Esophagus muscularis mucosa (tissue), 4 donors: Measurements from ENCODE around the gene LPIN2. TPM values are rescaled to one million over a fixed set of nuclear protein-coding genes. Genes with fewer than 3 reads are reported as not detected.
A peak's percentile ranks its signal among the peaks of the same experiment; 100 is the strongest.

Source experiments
- DNase-seq: peaks from one replicate; pipeline ENCODE4 v3.0.0-alpha.2; 2017; ENCODE audit errors: extremely low spot score
- H3K27ac ChIP-seq, 4 donors: fragments of 200-600 bp; sonication (generic); replicated peaks in 1 of 4; 1 replicate in 3 of 4; 2 replicates in 1 of 4; pipeline ENCODE4 v1.5.1; 2016 to 2019; ENCODE audit warnings: mild to moderate bottlenecking in 1 of 4
- H3K27me3 ChIP-seq, 4 donors: fragments of 200-600 bp; sonication (generic); one replicate each; pipeline versions ENCODE4 v1.5.1 to v1.6.0; 2016 to 2019
- H3K36me3 ChIP-seq, 4 donors: fragments of 200-600 bp; sonication (generic); one replicate each; pipeline ENCODE4 v1.5.1; 2016 to 2019
- H3K4me1 ChIP-seq, 4 donors: fragments of 200-600 bp; sonication (generic); one replicate each; pipeline ENCODE4 v1.5.1; 2016 to 2019
- H3K4me3 ChIP-seq, 4 donors: fragments of 200-600 bp; sonication (generic); 1 replicate in 2 of 4; 2 replicates in 2 of 4; pipeline ENCODE4 v1.5.1; 2016 to 2019; ENCODE audit warnings: mild to moderate bottlenecking in 4 of 4, moderate library complexity in 1 of 4
- H3K9me3 ChIP-seq, 4 donors: fragments of 200-600 bp; sonication (generic); 1 replicate in 3 of 4; 2 replicates in 1 of 4; pipeline ENCODE4 v1.5.1; 2016 to 2019
- EP300 ChIP-seq: sonication (generic); formaldehyde crosslinking; IDR thresholded peaks from one replicate; pipeline ENCODE4 v1.6.1; 2017; ENCODE audit warnings: antibody characterized with exemption
- POLR2A ChIP-seq: fragments of 450-650 bp; IDR thresholded peaks from one replicate; pipeline ENCODE4 v1.6.1; 2017; ENCODE audit warnings: antibody characterized with exemption, moderate library complexity, mild to moderate bottlenecking, low read depth
- POLR2AphosphoS5 ChIP-seq, 2 donors: sonication (generic); formaldehyde crosslinking; IDR thresholded peaks; one replicate each; pipeline ENCODE4 v1.6.1; 2017; ENCODE audit warnings: antibody characterized with exemption in 2 of 2
- WGBS: methylation state at CpG from one replicate; pipeline ENCODE4 v1.1.5; 2018; 5-methylcytosine and 5-hydroxymethylcytosine counted together
- intact Hi-C: fragments of 100-400 bp; cut with DNase I; formaldehyde crosslinking; loops from one replicate; pipeline ENCODE4 v1.15.1; 2023
- total RNA-seq, 4 donors: library from RNA; depleted of rRNA; stranded (reverse); fragments of >200 nt; gene quantifications; one replicate each; pipeline versions ENCODE4 v1.1.0 to v1.2.1, GENCODE V29; 2016
- TF ChIP-seq, protein P1 (sequence below), 3 experiments: fragments of 200-600 bp in 2 of 3; fragments of 450-650 bp in 1 of 3; sonication (generic) in 2 of 3; IDR thresholded peaks; one replicate each; pipeline ENCODE4 v1.5.1; 2017 to 2019; ENCODE audit warnings: antibody characterized with exemption in 3 of 3, mild to moderate bottlenecking in 2 of 3, moderate library complexity in 1 of 3

Gene LPIN2
- total RNA-seq, 4 donors from 2014 or later = 15.4 to 26.9 (median 24.8) TPM

DNA sequence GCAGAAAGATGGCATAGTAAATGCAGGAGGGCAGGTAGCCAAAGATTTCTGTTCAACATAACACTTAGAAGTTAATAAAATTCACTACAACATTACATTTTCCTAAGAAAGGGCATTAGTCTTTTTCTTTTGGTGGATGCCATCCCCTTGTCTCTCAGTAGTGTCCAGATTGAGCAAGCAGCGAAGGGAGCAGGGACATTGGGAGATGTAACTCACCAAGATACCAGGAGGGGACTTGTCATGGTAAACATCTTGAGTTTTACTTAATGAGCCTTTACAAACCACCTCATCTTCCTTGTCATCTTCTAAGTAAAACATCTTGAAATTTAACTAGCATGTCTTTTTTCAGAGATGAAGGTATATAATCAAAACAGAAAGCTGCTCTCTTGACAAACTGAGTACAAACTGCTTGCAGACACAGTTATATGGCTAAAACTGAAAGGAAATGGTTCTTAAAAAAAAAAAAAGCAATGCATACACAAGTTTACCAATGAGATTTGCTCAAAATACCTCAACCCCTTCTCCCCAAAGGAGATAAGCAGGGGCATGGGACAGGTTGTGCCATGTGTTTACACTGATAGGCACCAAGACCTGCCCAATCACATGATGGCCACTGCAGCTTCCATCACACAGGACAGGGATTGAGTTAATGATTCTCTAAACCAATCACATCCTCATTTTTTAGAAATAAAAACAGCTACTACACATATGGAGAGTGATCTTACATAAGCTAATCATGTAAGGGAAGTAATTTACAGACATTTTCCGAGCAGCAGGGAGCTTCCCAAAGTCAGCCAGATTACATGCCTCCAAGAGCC, 30.3 kb downstream of the LPIN2 start:
- no peak for TF ChIP-seq POLR2AphosphoS5 (IDR thresholded peaks at IDR 0.05)
- no peak for TF ChIP-seq POLR2A
- no peak for TF ChIP-seq EP300
- TF ChIP-seq, protein P1, sequence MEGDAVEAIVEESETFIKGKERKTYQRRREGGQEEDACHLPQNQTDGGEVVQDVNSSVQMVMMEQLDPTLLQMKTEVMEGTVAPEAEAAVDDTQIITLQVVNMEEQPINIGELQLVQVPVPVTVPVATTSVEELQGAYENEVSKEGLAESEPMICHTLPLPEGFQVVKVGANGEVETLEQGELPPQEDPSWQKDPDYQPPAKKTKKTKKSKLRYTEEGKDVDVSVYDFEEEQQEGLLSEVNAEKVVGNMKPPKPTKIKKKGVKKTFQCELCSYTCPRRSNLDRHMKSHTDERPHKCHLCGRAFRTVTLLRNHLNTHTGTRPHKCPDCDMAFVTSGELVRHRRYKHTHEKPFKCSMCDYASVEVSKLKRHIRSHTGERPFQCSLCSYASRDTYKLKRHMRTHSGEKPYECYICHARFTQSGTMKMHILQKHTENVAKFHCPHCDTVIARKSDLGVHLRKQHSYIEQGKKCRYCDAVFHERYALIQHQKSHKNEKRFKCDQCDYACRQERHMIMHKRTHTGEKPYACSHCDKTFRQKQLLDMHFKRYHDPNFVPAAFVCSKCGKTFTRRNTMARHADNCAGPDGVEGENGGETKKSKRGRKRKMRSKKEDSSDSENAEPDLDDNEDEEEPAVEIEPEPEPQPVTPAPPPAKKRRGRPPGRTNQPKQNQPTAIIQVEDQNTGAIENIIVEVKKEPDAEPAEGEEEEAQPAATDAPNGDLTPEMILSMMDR (IDR thresholded peaks at IDR 0.05) = no peak
- WGBS = 59% methylated on average over 2 of the region's 2 CpGs
- H3K36me3 ChIP-seq = no peaks in the 10 kb centered on the region
- H3K4me1 ChIP-seq = peaks cover 57 to 72% (median 64%) of the 10 kb centered on the region in 4 donors
- peak overlapping the region; percentile 54 to 77 (median 71) for H3K27ac ChIP-seq
- intact Hi-C loops = loop anchor here (10.0 kb wide), 1 partner anchor 48 kb away; no protein-coding TSS in a partner anchor
- peak overlapping the region in 1 of 4 donors; percentile 1 for H3K4me3 ChIP-seq
- no peaks in the 10 kb centered on the region for H3K9me3 ChIP-seq
- no peak for DNase-seq
- no peaks in the 10 kb centered on the region for H3K27me3 ChIP-seq

DNA sequence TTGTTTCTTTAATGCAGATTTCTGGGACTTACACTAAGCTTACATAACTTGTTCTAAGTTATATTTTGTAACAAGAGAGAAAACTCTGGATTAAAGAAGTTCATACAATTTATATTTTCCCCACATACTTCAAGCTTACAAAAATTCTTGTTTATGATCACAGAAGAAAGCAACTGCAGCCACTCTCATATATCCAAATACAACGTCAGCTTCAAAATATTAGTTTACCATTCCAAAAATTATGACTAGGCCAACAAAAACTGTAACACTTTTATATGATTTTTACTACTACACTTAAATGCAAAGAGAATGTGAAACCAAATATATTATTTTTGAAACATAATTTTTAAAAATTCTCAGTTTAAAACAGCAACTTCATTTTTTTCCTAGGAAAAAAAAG, 30.9 kb downstream of the LPIN2 start:
- H3K36me3 ChIP-seq = no peaks in the 10 kb centered on the region
- 48% methylated on average over 1 of the region's 1 CpG for WGBS
- peak overlapping the region; percentile 54 to 77 (median 71) for H3K27ac ChIP-seq
- H3K27me3 ChIP-seq = no peaks in the 10 kb centered on the region
- H3K9me3 ChIP-seq = no peaks in the 10 kb centered on the region
- TF ChIP-seq, protein P1 (IDR thresholded peaks at IDR 0.05) = no peak
- no peak for TF ChIP-seq POLR2AphosphoS5 (IDR thresholded peaks at IDR 0.05)
- TF ChIP-seq POLR2A = no peak
- TF ChIP-seq EP300 = no peak
- peaks cover 62 to 78% (median 70%) of the 10 kb centered on the region in 4 donors for H3K4me1 ChIP-seq
- intact Hi-C loops = loop anchor here (10.0 kb wide), 1 partner anchor 47 kb away; no protein-coding TSS in a partner anchor
- no peak overlapping the region for H3K4me3 ChIP-seq
- no peak for DNase-seq

DNA sequence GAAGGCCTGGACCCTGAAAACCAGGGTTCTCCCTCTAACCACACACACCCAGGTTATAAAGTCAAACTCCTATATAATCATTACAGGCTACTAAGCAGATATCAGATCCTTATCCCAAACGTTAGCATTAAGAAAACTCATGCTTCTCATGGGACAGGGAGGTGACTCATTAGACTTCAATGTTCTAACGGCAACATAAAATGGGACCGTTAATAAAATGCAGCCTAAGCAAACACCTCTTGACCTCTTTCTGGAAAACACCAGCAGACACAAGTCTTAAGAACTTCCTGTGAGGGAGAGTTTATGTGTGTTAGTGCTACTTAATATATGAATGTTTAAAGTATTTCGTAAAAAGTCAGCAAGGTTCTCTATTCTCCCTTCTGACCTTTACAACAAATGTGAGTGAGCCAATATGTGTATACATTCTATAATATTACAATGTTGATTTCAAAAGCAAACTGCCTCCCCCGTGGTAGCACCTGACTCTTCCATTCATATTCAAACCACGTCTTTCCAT, 31.7 kb downstream of the LPIN2 start:
- peak in 1 of 2 donors; percentile 47 for TF ChIP-seq POLR2AphosphoS5 (IDR thresholded peaks at IDR 0.05)
- TF ChIP-seq, protein P1 (IDR thresholded peaks at IDR 0.05) = no peak
- TF ChIP-seq POLR2A = no peak
- Histone ChIP-seq H3K36me3 (no peaks in the 10 kb centered on the region), H3K4me1 (peaks cover 68 to 86% (median 77%) of the 10 kb centered on the region in 4 donors), H3K27me3 (no peaks in the 10 kb centered on the region), H3K9me3 (no peaks in the 10 kb centered on the region), H3K27ac (peak overlapping the region; percentile 54 to 77 (median 71)), H3K4me3 (peak overlapping the region; percentile 5 to 16 (median 6))
- intact Hi-C loops = loop anchor here (10.0 kb wide), 1 partner anchor 46 kb away; no protein-coding TSS in a partner anchor
- no peak for DNase-seq
- 14% methylated on average over 6 of the region's 6 CpGs for WGBS

DNA sequence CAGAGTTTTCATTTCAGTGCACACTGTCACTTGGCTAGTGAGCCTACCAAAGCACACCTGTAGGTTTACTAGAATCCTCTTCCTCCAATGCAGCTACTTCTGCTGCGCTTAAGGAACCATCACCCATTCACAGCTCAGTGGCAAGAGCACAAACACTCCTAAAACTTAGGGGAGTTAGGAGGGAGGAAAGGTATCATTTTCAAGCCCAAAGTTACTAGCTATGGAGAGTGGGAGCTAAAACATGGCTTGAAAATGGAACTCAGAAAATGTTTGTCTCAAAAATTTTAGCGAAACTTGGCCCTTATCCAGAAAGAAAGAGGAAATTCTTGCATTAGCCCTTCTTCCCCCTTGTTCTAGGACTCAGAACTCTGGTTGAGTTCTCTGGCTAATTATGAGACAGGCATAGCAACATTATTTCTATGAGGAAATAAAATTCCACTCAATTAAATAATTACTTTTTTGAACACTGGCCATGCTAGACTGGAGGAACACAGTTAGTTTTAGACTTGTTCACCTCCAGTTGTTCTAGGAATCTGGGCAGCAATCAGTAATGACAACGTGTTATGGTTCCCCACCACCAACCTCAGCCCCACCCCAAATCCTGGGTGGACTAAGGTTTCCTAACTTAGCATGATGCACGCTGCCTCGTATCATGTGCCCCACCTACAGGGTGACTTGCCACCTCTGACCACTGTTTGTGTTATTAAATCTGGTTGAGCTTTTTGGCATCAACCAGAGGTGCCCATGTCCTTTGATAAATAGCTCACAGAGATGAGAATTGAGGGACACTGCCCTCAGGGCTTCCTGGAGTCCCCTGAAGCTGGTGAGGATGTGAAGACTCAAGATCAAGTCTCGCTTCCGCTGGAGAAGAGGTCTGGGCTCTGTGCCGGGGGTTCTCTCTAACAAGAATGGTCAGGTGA, 32.8 kb downstream of the LPIN2 start:
- DNase-seq = no peak
- peaks cover 74 to 90% (median 82%) of the 10 kb centered on the region in 4 donors for H3K4me1 ChIP-seq
- intact Hi-C loops = loop anchor here (10.0 kb wide), 1 partner anchor 45 kb away; no protein-coding TSS in a partner anchor

More for the DNA sequence above, 32.8 kb downstream of the LPIN2 start:
- Histone ChIP-seq H3K9me3 (no peaks in the 10 kb centered on the region), H3K4me3 (no peak overlapping the region), H3K36me3 (no peaks in the 10 kb centered on the region), H3K27me3 (no peaks in the 10 kb centered on the region), H3K27ac (peak overlapping the region; percentile 54 to 77 (median 71))
- WGBS = 57% methylated on average over 8 of the region's 8 CpGs
- TF ChIP-seq, protein P1 (IDR thresholded peaks at IDR 0.05) = peak in 1 of 3 experiments; percentile 9
- no peak for TF ChIP-seq EP300
